Measurements from ENCODE around the gene UNC13A. TPM values are rescaled to one million over a fixed set of nuclear protein-coding genes. Genes with fewer than 3 reads are reported as not detected.
A peak's percentile ranks its signal among the peaks of the same experiment; 100 is the strongest.

UNC13A gene
- total and polyA plus RNA-seq, 2 of the 13 experiments (the other 11 are each of a cell fraction or from before 2014, with no cell fraction given) = 0.11 to 0.45 TPM

DNA sequence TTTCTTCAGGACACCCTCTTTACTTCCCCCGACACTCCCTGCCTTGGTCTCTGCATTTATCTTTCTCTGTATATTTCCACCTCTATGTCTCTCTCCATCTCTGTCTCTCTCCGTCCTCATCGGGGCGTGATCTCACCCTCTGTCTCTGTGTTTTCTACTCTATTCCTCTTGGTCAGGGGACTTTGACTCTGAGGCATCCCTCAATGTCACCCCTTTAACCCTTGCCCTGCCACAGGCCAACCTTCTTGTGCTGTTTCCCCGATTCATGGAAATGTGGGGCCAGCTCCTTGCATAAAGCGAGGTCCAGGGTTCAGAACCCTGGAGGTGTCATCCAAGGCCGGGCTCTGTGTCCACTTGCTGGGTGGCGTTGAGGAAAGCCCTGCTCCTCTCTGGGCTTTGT lies 85.9 kb downstream of the UNC13A start:
- intact Hi-C loops (cut with micrococcal nuclease; ENCODE audit: unreplicated experiment) = no loop called here
- no peaks in the 10 kb centered on the region for H3K36me3 ChIP-seq (replicated peaks in 1 of 2; ENCODE audit: control insufficient read depth in 1 of 2, insufficient read depth in 2 of 2, low read length in 2 of 2)

DNA sequence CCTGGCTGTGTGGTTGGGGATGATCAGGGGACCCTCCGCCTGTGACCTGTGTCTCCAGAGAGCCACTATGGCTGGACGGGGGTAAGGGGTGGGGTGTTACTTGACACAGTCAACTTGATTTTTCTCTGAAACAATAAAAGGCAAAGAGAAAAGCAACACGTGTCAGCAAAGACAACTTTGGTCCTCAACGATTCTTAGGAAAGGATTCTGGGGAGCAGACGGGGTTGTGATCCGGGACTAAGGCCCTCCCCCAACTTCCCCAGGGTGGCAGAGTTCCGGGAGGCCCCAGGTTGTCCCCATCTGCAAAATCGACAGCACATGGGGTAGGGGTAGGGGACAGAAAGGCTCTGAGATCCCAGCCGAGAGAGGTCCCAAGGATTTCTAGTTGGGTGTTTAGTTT lies 86.5 kb downstream of the UNC13A start:
- ChIA-PET POLR2A (no interaction called here), CTCF (ENCODE audit: low intra/inter-chr PET ratio, low total read pairs) (no interaction called here)
- DNase-seq (ENCODE audit: low spot score) (no peak), FAIRE-seq (no peak), ATAC-seq (no peak)
- H3K27me3 ChIP-seq (ENCODE audit: control insufficient read depth in 1 of 2, insufficient read depth in 2 of 2, low read length in 2 of 2) = peaks cover 3 to 44% of the 10 kb centered on the region in 2 experiments; a peak in 3 of 5 replicates
- H3K9ac ChIP-seq (ENCODE audit: insufficient read depth, low read depth, low read length) = no peak overlapping the region
- 0% methylated on average over 9 of the region's 9 CpGs for WGBS (ENCODE audit: low lambda C conversion rate)
- intact Hi-C loops (cut with micrococcal nuclease; ENCODE audit: unreplicated experiment) = no loop called here
- H3K9me3 ChIP-seq (ENCODE audit: low read length) = no peaks in the 10 kb centered on the region
- no peaks in the 10 kb centered on the region for H4K20me1 ChIP-seq (ENCODE audit: insufficient read depth, low read length)
- no peak overlapping the region for H2AFZ ChIP-seq (ENCODE audit: low read length)
- no TSS peak for BruUV-seq (replicated peaks)
- no peaks in the 10 kb centered on the region for H3K36me3 ChIP-seq (replicated peaks in 1 of 2; ENCODE audit: control insufficient read depth in 1 of 2, insufficient read depth in 2 of 2, low read length in 2 of 2)
- in situ Hi-C loops (cut with HindIII; ENCODE audit: extremely low pct_ligation_motif_present, low pct_unique_long_range_greater_than_20kb) = no loop called here
- H3K79me2 ChIP-seq (ENCODE audit: insufficient read depth, low read length) = no peaks in the 10 kb centered on the region
- H3K4me2 ChIP-seq (ENCODE audit: low read depth, low read length) = peak overlapping the region; percentile 2; the same call in 1 of the 2 replicates
- peaks cover 38% of the 10 kb centered on the region for H3K4me1 ChIP-seq (ENCODE audit: insufficient read depth, low read length)
- TF ChIP-seq KLF13 (CRISPR knock-in tag; IDR thresholded peaks at IDR 0.05) = no peak
- TF ChIP-seq MAFF (IDR thresholded peaks at IDR 0.05; ENCODE audit: low read depth, low read length) = no peak
- TF ChIP-seq ZNF652 (CRISPR knock-in tag; IDR thresholded peaks at IDR 0.05; ENCODE audit: borderline replicate concordance, low read depth) = no peak
- no peak for TF ChIP-seq ZNF260 (CRISPR knock-in tag; IDR thresholded peaks at IDR 0.05; ENCODE audit: borderline replicate concordance, low read depth)
- TF ChIP-seq, protein P1, sequence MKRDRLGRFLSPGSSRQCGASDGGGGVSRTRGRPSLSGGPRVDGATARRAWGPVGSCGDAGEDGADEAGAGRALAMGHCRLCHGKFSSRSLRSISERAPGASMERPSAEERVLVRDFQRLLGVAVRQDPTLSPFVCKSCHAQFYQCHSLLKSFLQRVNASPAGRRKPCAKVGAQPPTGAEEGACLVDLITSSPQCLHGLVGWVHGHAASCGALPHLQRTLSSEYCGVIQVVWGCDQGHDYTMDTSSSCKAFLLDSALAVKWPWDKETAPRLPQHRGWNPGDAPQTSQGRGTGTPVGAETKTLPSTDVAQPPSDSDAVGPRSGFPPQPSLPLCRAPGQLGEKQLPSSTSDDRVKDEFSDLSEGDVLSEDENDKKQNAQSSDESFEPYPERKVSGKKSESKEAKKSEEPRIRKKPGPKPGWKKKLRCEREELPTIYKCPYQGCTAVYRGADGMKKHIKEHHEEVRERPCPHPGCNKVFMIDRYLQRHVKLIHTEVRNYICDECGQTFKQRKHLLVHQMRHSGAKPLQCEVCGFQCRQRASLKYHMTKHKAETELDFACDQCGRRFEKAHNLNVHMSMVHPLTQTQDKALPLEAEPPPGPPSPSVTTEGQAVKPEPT (CRISPR knock-in tag; IDR thresholded peaks at IDR 0.05; ENCODE audit: low read depth) = no peak
- TF ChIP-seq ZNF253 (CRISPR knock-in tag; IDR thresholded peaks at IDR 0.05; ENCODE audit: borderline replicate concordance) = no peak
- no peak overlapping the region for H3K27ac ChIP-seq (ENCODE audit: extremely low read length, insufficient read depth, low read length)
- H3K4me3 ChIP-seq (replicated peaks in 1 of 3; ENCODE audit: insufficient read depth in 1 of 3, low read depth in 2 of 3, low read length in 3 of 3) = no peak overlapping the region; a peak in 1 of 6 replicates

More for the DNA sequence above, 85.9 kb downstream of the UNC13A start:
- POLR2A ChIA-PET = no interaction called here
- BruUV-seq (replicated peaks) = no TSS peak
- Histone ChIP-seq H4K20me1 (ENCODE audit: insufficient read depth, low read length) (no peaks in the 10 kb centered on the region), H3K4me2 (ENCODE audit: low read depth, low read length) (0 out of 2 replicates have a peak overlapping the region, but pooled peaks have one; percentile 2), H3K9me3 (ENCODE audit: low read length) (no peaks in the 10 kb centered on the region), H3K79me2 (ENCODE audit: insufficient read depth, low read length) (no peaks in the 10 kb centered on the region), H3K27me3 (ENCODE audit: control insufficient read depth in 1 of 2, insufficient read depth in 2 of 2, low read length in 2 of 2) (peaks cover 3 to 44% of the 10 kb centered on the region in 2 experiments; a peak in 3 of 5 replicates), H3K9ac (ENCODE audit: insufficient read depth, low read depth, low read length) (no peak overlapping the region), H3K27ac (ENCODE audit: extremely low read length, insufficient read depth, low read length) (no peak overlapping the region), H2AFZ (ENCODE audit: low read length) (no peak overlapping the region), H3K4me1 (ENCODE audit: insufficient read depth, low read length) (peaks cover 40% of the 10 kb centered on the region), H3K4me3 (replicated peaks in 1 of 3; ENCODE audit: insufficient read depth in 1 of 3, low read depth in 2 of 3, low read length in 3 of 3) (no peak overlapping the region)
- ATAC-seq = no peak
- FAIRE-seq = no peak
- CTCF ChIA-PET (ENCODE audit: low intra/inter-chr PET ratio, low total read pairs) = no interaction called here
- TF ChIP-seq ZNF768 (CRISPR knock-in tag; IDR thresholded peaks at IDR 0.05) (peak; percentile 86), ZNF776 (CRISPR knock-in tag; IDR thresholded peaks at IDR 0.05) (no peak), ZNF652 (CRISPR knock-in tag; IDR thresholded peaks at IDR 0.05; ENCODE audit: borderline replicate concordance, low read depth) (peak; percentile 88), HNF4A (CRISPR knock-in tag; IDR thresholded peaks at IDR 0.05) (0 out of 2 replicates have a peak, but pooled peaks have one; percentile 13), MED13 (CRISPR knock-in tag; IDR thresholded peaks at IDR 0.05) (no peak), SRY (CRISPR knock-in tag; IDR thresholded peaks at IDR 0.05) (no peak)
- DNase-seq (ENCODE audit: low spot score) = no peak
- 1% methylated on average over 8 of the region's 8 CpGs for WGBS (ENCODE audit: low lambda C conversion rate)
- in situ Hi-C loops (cut with HindIII; ENCODE audit: extremely low pct_ligation_motif_present, low pct_unique_long_range_greater_than_20kb) = no loop called here

All from HepG2 (cell line).